ENCODE data around the gene PFKFB3.
A peak's percentile ranks its signal among the peaks of the same experiment; 100 is the strongest.
"Not testable (repeated sequence)": the region's sequence is repeated elsewhere in the genome, so short reads cannot be mapped to it uniquely, and the experiment has no call there.

PFKFB3 gene

DNA sequence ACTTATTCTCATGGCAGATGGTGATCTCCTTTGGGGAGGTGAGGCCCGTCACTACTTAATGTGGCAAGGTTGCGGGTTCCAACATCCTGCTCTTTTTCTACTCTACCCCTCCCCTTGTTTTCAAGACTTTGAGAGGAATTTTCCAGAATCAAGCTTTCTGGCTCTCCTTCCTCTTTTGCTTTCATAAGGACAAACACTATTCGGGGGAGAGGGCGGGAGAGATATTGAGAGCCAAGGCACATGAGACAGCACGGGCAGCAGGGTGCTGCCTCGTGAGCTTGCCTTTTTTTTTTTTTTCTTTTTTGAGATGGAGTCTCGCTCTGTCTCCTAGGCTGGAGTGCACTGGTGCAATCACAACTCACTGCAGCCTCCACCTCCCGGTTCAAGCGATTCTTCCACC, 6.9 kb upstream of the PFKFB3 start:
- Histone ChIP-seq H3K36me3 (ENCODE audit: insufficient read depth, low read length) (no peaks in the 10 kb centered on the region; the same call in 1 of the 2 replicates), H3K9ac (ENCODE audit: low read length) (no peak overlapping the region), H3K4me2 (ENCODE audit: low read length) (no peak overlapping the region), H3F3A (ENCODE audit: insufficient read depth, low read length) (no peaks in the 10 kb centered on the region), H2AFZ (ENCODE audit: low read length) (no peak overlapping the region), H3K27ac (ENCODE audit: low read depth, low read length, poor library complexity, severe bottlenecking) (no peak overlapping the region), H3K4me3 (ENCODE audit: low read depth, low read length, poor library complexity, severe bottlenecking) (no peak overlapping the region), H4K20me1 (ENCODE audit: insufficient read depth, low read length) (no peaks in the 10 kb centered on the region), H3K4me1 (ENCODE audit: insufficient read depth, low read length, severe bottlenecking) (peaks cover 20% of the 10 kb centered on the region), H3K9me3 (ENCODE audit: low read length) (no peaks in the 10 kb centered on the region), H3K27me3 (ENCODE audit: insufficient read depth, low read length) (no peaks in the 10 kb centered on the region), H3K9me2 (ENCODE audit: low read depth, low read length) (no peaks in the 10 kb centered on the region), H3K79me2 (ENCODE audit: insufficient read depth, low read length) (no peaks in the 10 kb centered on the region)
- TF ChIP-seq, protein P1, sequence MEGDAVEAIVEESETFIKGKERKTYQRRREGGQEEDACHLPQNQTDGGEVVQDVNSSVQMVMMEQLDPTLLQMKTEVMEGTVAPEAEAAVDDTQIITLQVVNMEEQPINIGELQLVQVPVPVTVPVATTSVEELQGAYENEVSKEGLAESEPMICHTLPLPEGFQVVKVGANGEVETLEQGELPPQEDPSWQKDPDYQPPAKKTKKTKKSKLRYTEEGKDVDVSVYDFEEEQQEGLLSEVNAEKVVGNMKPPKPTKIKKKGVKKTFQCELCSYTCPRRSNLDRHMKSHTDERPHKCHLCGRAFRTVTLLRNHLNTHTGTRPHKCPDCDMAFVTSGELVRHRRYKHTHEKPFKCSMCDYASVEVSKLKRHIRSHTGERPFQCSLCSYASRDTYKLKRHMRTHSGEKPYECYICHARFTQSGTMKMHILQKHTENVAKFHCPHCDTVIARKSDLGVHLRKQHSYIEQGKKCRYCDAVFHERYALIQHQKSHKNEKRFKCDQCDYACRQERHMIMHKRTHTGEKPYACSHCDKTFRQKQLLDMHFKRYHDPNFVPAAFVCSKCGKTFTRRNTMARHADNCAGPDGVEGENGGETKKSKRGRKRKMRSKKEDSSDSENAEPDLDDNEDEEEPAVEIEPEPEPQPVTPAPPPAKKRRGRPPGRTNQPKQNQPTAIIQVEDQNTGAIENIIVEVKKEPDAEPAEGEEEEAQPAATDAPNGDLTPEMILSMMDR (IDR thresholded peaks at IDR 0.05; ENCODE audit: low read length) = no peak
- no peak for TF ChIP-seq EZH2 (IDR thresholded peaks at IDR 0.05; ENCODE audit: borderline replicate concordance, low read length)

DNA sequence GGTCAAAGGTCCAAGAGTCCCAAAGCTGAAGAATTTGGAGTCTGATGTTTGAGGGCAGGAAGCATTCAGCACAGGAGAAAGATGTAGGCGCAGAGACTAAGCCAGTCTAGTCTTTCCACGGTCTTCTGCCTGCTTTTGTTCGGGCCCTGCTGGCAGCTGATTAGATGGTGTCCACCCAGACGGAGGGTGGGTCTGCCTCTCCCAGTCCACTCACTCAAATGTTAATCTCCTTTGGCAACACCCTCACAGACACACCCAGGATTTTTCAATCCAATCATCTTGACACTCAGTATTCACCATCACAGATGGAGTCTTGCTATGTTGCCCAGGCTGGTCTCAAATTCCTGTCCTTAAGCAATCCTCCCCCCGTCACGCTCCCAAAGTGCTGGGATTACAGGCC, 6.2 kb upstream of the PFKFB3 start:
- H3K9me2 ChIP-seq (ENCODE audit: low read depth, low read length); H3F3A ChIP-seq (ENCODE audit: insufficient read depth, low read length); H3K79me2 ChIP-seq (ENCODE audit: insufficient read depth, low read length); H3K36me3 ChIP-seq (ENCODE audit: insufficient read depth, low read length); H3K27me3 ChIP-seq (ENCODE audit: insufficient read depth, low read length); H2AFZ ChIP-seq (ENCODE audit: low read length); H3K9ac ChIP-seq (ENCODE audit: low read length); H3K9me3 ChIP-seq (ENCODE audit: low read length); H3K4me3 ChIP-seq (ENCODE audit: low read depth, low read length, poor library complexity, severe bottlenecking); H3K27ac ChIP-seq (ENCODE audit: low read depth, low read length, poor library complexity, severe bottlenecking); H3K4me2 ChIP-seq (ENCODE audit: low read length); H4K20me1 ChIP-seq (ENCODE audit: insufficient read depth, low read length): not testable (repeated sequence)
- H3K4me1 ChIP-seq (ENCODE audit: insufficient read depth, low read length, severe bottlenecking) = peaks cover 24% of the 10 kb centered on the region

DNA sequence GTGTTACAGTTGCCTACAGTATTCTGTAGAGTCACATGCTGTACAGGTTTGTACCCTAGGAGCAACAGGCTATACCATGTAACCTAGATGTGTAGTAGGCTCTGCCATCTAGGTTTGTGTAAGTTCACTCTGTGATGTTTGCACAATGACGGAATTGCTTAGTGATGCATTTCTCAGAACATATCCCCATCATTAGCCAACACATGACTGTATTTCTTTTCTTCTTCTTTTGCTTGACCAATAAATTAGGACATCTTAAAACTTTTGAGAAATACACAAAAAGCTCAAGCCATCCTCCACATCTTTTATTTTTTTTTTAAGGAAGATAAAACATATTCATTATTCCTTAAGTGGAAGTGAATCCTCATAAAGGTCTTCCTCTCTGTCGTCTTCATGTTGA, 5.4 kb upstream of the PFKFB3 start:
- no peak overlapping the region for H3K4me3 ChIP-seq (ENCODE audit: low read depth, low read length, poor library complexity, severe bottlenecking)
- no peaks in the 10 kb centered on the region for H3K9me3 ChIP-seq (ENCODE audit: low read length)
- H3K4me1 ChIP-seq (ENCODE audit: insufficient read depth, low read length, severe bottlenecking) = peaks cover 31% of the 10 kb centered on the region
- no peaks in the 10 kb centered on the region for H3K27me3 ChIP-seq (ENCODE audit: insufficient read depth, low read length)
- no peaks in the 10 kb centered on the region for H3K36me3 ChIP-seq (ENCODE audit: insufficient read depth, low read length)
- no peak overlapping the region for H3K4me2 ChIP-seq (ENCODE audit: low read length)
- no peaks in the 10 kb centered on the region for H3F3A ChIP-seq (ENCODE audit: insufficient read depth, low read length)
- peak overlapping the region; percentile 13 for H3K27ac ChIP-seq (ENCODE audit: low read depth, low read length, poor library complexity, severe bottlenecking)
- H3K9me2 ChIP-seq (ENCODE audit: low read depth, low read length) = no peaks in the 10 kb centered on the region
- H3K79me2 ChIP-seq (ENCODE audit: insufficient read depth, low read length) = no peaks in the 10 kb centered on the region
- no peak overlapping the region for H2AFZ ChIP-seq (ENCODE audit: low read length)
- no peak for TF ChIP-seq EZH2 (IDR thresholded peaks at IDR 0.05; ENCODE audit: borderline replicate concordance, low read length)
- TF ChIP-seq, protein P1 (IDR thresholded peaks at IDR 0.05; ENCODE audit: low read length) = no peak
- H3K9ac ChIP-seq (ENCODE audit: low read length) = no peak overlapping the region
- H4K20me1 ChIP-seq (ENCODE audit: insufficient read depth, low read length) = no peaks in the 10 kb centered on the region

DNA sequence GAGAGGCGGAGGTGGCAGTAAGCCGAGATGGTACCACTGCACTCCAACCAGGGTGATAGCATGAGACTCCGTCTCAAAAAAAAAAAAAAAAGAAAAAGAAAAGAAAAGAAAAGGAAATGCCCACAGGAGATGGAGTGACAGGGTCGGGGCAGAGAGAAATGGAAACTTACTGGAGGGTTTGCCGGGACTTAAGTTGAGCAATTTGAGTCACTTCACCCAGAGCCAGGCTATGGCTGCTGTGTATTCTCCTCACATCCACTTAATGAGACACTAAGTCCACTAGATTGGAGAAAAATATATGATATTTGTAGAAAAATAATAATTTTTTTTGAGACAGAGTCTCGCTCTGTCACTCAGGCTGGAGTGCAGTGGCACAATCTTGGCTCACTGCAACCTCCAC, 4.6 kb upstream of the PFKFB3 start:
- no peaks in the 10 kb centered on the region for H3F3A ChIP-seq (ENCODE audit: insufficient read depth, low read length)
- no peaks in the 10 kb centered on the region for H3K79me2 ChIP-seq (ENCODE audit: insufficient read depth, low read length)
- H3K9me3 ChIP-seq (ENCODE audit: low read length) = no peaks in the 10 kb centered on the region
- H3K4me1 ChIP-seq (ENCODE audit: insufficient read depth, low read length, severe bottlenecking) = peaks cover 34% of the 10 kb centered on the region
- H2AFZ ChIP-seq (ENCODE audit: low read length) = no peak overlapping the region
- H4K20me1 ChIP-seq (ENCODE audit: insufficient read depth, low read length) = no peaks in the 10 kb centered on the region
- no peaks in the 10 kb centered on the region for H3K9me2 ChIP-seq (ENCODE audit: low read depth, low read length)
- no peaks in the 10 kb centered on the region for H3K27me3 ChIP-seq (ENCODE audit: insufficient read depth, low read length)
- H3K36me3 ChIP-seq (ENCODE audit: insufficient read depth, low read length) = no peaks in the 10 kb centered on the region
- no peak overlapping the region for H3K4me3 ChIP-seq (ENCODE audit: low read depth, low read length, poor library complexity, severe bottlenecking)
- peak overlapping the region; percentile 13 for H3K27ac ChIP-seq (ENCODE audit: low read depth, low read length, poor library complexity, severe bottlenecking)
- TF ChIP-seq, protein P1 (IDR thresholded peaks at IDR 0.05; ENCODE audit: low read length) = no peak
- TF ChIP-seq EZH2 (IDR thresholded peaks at IDR 0.05; ENCODE audit: borderline replicate concordance, low read length) = no peak
- H3K9ac ChIP-seq (ENCODE audit: low read length) = no peak overlapping the region
- no peak overlapping the region for H3K4me2 ChIP-seq (ENCODE audit: low read length)
